ENCODE data around the gene FAM25G.
"Not testable (repeated sequence)": the region's sequence is repeated elsewhere in the genome, so short reads cannot be mapped to it uniquely, and the experiment has no call there.

- TF ChIP-seq CTCF, POLR2A (IDR thresholded peaks at IDR 0.05): not testable (repeated sequence)
These were observed 14.4 kb downstream of the FAM25G start for GRCh38 chr10:47477078-47477477.
